Urinary bladder (tissue), 4 donors: ENCODE data around the gene FOXP1. TPM values are rescaled to one million over a fixed set of nuclear protein-coding genes. Genes with fewer than 3 reads are reported as not detected.

ENCODE experiments used
- DNase-seq: peaks from one replicate; pipeline ENCODE4 v3.0.0-alpha.2; 2015; ENCODE audit errors: extremely low spot score
- H3K27ac ChIP-seq: one replicate; pipeline ENCODE4 v1.5.1; 2013; ENCODE audit warnings: low read depth, mild to moderate bottlenecking, moderate library complexity
- H3K36me3 ChIP-seq: one replicate; pipeline ENCODE4 v1.6.1; 2013; ENCODE audit warnings: mild to moderate bottlenecking, moderate library complexity; ENCODE audit not compliant: insufficient read depth
- H3K4me1 ChIP-seq: one replicate; pipeline ENCODE4 v1.6.1; 2013; ENCODE audit warnings: mild to moderate bottlenecking, moderate library complexity; ENCODE audit not compliant: insufficient read depth
- H3K4me3 ChIP-seq: one replicate; pipeline ENCODE4 v1.5.1; 2013; ENCODE audit warnings: low read depth, low read length
- WGBS: extraction: QIAGEN DNeasy Blood & Tissue Kit; methylation state at CpG from one replicate; pipeline ENCODE4 v1.1.7; 2013; 5-methylcytosine and 5-hydroxymethylcytosine counted together
- polyA plus RNA-seq: library from polyadenylated mRNA; stranded (reverse); fragments of 200-250 nt; gene quantifications from one replicate; pipeline ENCODE4 v1.2.3, GENCODE V29; 2013
- total RNA-seq: library from RNA; depleted of rRNA; stranded (reverse); fragments of >200 nt; gene quantifications from one replicate; pipeline ENCODE4 v1.2.3, GENCODE V29; 2014
- donor health status: healthy with polysubstance abuse.
- donor health status: healthy.

FOXP1 gene
- total and polyA plus RNA-seq, 2 donors = 27.4 to 176 TPM

DNA sequence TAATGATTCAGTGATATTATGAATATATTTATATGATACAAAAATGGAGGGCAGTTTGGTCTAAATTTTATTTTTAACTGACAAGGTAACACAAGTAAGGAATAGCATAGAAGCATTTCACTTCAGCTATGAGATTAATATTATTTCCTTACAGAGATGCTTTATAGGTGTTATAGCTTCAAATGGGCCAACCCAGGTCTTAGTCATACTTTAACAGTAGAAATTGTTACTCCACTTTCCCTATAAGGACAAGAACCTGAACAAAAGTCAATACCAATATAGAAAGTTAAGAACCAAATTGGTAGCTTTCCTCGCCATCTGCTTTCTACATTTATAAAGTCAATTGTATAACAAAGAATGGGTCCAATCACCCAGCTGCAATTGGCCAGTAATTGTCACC is 570.6 kb downstream of the FOXP1 start:
- Histone ChIP-seq H3K4me3 (no peak overlapping the region), H3K27ac (no peak overlapping the region), H3K4me1 (no peaks in the 10 kb centered on the region), H3K36me3 (peaks cover 2% of the 10 kb centered on the region)
- no peak for DNase-seq
- WGBS = 97% methylated on average over 1 of the region's 1 CpG

DNA sequence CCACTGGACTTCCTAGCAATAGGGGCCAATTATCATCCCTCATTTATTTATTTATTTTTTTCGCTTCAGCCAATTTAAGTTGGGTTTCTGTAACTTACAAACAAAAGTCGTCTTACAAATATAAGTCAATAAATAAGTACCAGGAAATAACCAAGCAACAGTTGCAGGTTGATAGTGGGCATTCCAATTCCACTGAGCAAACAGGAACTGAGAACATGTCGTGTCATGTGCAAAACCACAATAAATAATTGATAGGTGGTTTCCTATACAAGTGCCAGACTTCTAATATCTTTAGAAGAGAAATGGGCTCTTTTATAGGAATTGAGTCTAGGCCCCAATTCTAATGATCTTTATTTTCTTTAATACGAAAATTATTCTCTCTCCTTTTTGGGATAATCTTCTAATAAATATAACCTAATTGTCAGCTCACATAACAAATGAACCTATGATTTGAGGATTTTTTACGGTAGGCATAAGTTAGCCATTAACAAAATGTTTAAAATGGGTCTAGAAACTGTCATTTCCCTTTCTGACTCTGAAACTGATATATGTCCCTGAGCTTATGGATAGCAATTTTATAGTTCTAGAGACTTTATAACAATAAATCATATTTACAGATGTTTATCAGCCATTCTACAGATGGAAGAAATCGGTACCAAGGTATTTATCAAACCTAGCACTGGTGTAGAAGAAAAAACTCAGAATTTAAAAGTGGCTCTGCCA is 571.8 kb downstream of the FOXP1 start:
- no peak overlapping the region for H3K27ac ChIP-seq
- no peaks in the 10 kb centered on the region for H3K4me1 ChIP-seq

DNA sequence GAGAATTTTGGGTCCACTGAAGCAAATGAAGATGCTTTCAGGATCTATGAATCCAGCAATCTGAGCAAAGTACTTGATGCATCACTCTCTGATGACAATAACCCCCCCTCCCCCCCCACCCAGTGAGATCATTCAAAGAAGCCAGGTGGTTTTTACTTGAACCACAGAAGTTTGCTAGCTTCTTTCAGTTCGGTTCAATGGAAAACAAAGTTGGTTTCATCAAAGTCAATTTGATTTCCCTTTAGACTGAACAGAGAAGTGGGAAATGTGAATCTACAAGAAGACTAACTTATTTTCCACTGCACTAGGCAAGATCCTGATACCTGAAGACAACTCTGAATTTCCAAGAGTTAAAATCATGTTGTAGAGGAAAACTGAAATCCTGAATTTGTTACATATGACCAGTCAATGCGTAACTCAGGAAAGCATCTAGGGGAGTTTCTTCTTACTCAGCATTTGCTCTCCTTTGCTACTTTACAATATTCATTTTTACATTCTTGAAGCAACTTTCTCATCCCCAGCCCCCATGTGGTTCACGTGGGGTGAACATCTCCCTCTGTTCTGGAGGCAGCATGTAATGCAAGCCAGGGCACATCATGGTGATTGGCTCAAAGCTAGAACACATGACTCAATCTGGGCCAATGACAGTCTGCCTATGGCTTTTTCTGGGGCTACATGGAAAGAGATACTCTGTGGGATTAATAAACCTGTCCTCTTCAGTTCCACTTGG is 572.6 kb downstream of the FOXP1 start:
- 74% methylated on average over 3 of the region's 3 CpGs for WGBS
- H3K4me3 ChIP-seq = no peak overlapping the region
- H3K36me3 ChIP-seq = peaks cover 2% of the 10 kb centered on the region
- no peak for DNase-seq
- no peaks in the 10 kb centered on the region for H3K4me1 ChIP-seq
- no peak overlapping the region for H3K27ac ChIP-seq

More for the DNA sequence above, 571.8 kb downstream of the FOXP1 start:
- H3K36me3 ChIP-seq = peaks cover 2% of the 10 kb centered on the region
- WGBS = 77% methylated on average over 6 of the region's 6 CpGs
- no peak overlapping the region for H3K4me3 ChIP-seq
- DNase-seq = no peak

DNA sequence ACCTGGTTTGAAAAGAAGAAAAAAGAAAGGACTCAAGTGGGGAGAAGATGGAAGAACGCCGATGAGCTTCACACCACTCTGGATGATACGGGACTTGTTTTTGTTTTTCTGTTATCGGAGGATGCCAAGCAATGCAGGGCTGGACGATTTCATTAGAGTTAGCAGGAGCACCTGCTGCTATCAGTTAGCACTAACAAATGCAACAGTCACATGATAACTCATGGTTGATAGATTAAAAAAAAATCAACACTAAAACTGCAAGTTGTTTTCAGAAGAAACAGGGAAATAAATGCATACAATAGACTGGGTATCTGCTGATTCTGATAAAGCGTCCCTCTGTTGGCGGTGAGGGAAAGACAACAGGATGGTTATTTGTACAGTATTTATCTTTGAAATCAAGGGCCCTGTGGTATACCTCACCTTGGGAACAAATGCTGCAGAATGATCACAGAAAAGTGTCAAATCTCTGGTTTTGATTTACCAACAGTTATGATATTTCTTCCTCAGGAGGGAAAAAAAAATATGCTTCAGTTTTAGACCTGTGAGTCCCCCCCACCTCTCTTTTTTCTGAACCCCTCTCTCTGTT is 575.1 kb downstream of the FOXP1 start:
- no peak overlapping the region for H3K4me3 ChIP-seq
- WGBS = 75% methylated on average over 7 of the region's 7 CpGs
- no peaks in the 10 kb centered on the region for H3K4me1 ChIP-seq
- H3K27ac ChIP-seq = no peak overlapping the region
- no peak for DNase-seq
- H3K36me3 ChIP-seq = peaks cover 2% of the 10 kb centered on the region

DNA sequence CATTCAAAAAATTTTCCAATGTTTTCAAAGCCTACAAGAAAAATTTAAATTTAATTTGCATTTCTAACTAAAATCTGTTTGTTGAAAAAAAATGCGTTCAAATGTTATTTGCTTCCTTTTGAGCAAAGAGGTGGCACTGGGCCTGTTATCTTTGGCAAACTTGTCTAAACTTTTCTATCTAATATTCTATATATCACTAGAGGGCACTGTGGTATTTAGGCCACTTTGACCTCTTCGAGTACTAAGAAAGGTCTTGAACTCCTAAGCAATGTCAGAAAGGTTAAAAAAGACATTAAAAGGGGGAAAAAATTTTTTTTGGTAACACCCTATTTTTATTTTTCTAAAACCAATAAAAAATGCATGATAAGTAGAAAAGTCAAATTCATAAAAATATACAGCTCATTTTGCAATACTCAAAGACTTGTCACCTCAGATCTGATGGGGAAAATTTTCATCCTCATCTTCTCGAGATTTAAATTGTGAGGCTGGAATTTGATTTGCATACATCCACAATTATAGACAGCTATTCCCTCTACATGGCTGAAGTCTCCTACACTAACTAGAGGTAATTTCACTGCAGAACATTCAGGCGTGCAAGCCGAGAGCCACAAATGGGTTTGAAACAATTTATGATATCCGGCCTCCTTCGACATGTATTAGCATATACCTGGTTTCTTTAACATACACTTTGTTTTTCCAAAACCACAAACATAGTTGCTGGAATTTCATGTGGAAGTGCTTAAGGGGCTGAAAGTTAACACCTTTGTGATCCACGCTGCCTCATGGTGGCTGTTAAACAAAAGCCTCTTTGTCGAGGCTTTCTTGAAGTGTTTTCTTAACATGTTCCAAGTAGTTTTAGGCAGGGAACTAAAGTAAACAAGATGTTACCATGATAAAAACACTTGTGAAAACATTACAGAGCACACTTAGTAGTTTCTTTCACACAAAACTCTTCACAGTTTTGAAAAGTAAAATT is 576.4 kb downstream of the FOXP1 start:
- H3K4me3 ChIP-seq = no peak overlapping the region
- WGBS = 55% methylated on average over 9 of the region's 9 CpGs
- H3K27ac ChIP-seq = no peak overlapping the region
- H3K4me1 ChIP-seq = no peaks in the 10 kb centered on the region
- H3K36me3 ChIP-seq = no peaks in the 10 kb centered on the region
- no peak for DNase-seq

DNA sequence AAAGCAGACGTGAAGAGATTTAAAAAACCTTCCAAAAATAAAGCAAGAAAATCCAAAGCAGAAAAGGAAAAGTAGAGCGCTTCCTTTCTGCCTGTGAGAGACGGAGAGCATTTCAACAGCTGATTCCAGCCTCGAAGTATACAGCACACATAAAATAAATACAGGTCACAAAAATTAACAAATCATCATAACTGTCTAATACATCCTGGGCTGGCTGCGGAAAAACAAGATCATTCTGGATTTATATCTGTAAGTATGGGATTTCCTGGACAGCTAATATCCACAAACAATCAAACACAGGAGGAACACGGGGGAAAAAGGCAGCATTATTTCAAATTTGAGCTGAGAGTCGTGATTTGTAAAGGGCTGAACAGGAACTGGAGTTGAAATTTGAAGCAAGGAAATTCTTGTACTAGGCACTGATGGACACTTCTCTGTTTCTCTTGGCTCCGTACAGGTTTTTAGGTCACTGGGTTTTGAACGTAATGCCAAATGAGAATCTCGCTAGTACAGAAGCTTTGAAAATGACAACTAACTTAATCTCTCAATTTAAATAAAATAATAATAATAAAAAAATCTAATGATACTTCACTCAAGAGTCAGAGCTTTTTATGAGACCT is 577.7 kb downstream of the FOXP1 start:
- no peaks in the 10 kb centered on the region for H3K4me1 ChIP-seq
- no peak overlapping the region for H3K4me3 ChIP-seq
- no peak overlapping the region for H3K27ac ChIP-seq
- 23% methylated on average over 10 of the region's 10 CpGs for WGBS
- DNase-seq = no peak
- H3K36me3 ChIP-seq = no peaks in the 10 kb centered on the region

DNA sequence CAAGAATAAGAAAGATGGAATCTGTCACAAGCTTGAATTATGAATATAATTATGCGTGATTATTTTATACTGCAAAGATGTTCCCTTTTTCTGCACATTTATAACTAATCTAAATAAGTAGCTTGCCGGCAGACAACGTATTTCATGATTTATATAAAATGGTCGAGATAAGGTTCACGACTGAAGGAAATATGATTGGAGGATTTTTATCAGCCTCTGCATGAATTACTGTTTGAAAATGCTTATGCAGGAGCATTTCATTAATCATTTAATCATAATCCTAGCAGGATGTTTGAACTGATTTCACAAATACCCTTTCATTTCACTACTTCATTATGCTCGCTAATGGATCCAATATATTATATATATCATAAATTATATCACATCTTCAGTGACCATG is 580.0 kb downstream of the FOXP1 start:
- Histone ChIP-seq H3K36me3 (no peaks in the 10 kb centered on the region), H3K4me3 (no peak overlapping the region), H3K4me1 (no peaks in the 10 kb centered on the region), H3K27ac (no peak overlapping the region)
- WGBS = 56% methylated on average over 6 of the region's 6 CpGs
- DNase-seq = no peak

DNA sequence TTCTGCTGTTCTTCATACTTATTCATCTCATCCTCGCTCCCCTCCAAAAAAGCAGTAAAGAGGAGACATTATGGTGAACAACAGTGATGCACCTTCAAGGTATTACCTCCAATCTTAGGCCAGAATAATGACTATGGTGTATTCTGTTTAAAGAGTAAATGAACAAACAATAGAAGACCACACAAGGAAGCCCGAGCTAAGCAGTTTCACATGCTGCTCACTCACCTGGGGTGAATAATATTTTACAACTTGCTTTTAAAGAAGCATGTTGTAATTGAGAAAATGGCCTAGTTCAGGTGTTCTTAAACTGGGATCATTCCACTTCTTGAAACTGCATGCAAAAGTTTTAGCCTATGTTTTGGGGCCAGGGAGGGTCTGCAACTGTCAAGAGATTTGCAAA is 581.2 kb downstream of the FOXP1 start:
- DNase-seq = no peak
- no peak overlapping the region for H3K4me3 ChIP-seq
- no peak overlapping the region for H3K27ac ChIP-seq
- H3K4me1 ChIP-seq = no peaks in the 10 kb centered on the region
- WGBS = 98% methylated on average over 2 of the region's 2 CpGs
- H3K36me3 ChIP-seq = no peaks in the 10 kb centered on the region

DNA sequence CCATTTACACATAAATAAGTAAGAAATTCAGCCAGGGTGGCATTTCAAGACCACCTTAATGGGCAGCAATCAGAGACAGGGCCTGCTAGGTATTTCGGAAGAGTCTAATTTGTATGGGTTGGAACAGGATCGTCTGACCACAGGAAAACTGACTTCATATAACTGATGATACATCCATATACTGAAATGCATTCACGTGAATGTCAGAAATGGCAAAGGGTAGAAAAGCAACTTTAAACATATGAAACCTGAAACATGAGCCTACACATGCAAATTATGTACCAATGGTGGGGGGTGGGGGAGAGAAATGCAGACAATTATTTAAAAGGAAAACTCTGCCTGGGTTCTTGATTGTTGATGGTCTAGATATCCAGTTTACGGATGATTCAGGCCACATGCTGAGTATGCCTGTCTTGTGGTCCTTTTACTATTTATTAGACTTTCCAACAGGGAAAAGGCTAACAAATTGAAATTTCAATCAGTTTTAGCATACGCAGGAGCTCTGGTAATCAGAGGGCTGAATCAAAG is 582.2 kb downstream of the FOXP1 start:
- no peak overlapping the region for H3K27ac ChIP-seq
- 87% methylated on average over 5 of the region's 5 CpGs for WGBS
- no peaks in the 10 kb centered on the region for H3K4me1 ChIP-seq
- DNase-seq = no peak
- H3K4me3 ChIP-seq = no peak overlapping the region
- no peaks in the 10 kb centered on the region for H3K36me3 ChIP-seq

DNA sequence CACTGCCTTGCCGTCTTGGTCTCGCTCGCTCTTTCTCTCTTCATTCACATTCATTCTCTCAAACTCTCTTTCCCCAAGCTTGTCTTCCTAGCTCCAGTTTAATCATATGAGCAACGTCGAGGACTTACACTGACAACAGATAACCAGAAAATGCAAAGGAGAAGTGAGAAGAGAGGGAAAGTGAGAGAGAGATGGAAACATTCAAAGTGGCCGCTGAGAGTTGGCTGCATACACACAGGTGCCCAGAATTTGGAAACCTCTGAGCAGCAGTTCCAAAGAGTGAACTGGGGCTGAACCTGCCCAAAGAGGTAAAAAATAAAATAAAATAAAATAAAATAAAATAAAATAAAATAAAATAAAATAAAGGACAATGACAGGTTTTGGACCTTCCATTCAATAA is 583.0 kb downstream of the FOXP1 start:
- DNase-seq = no peak
- Histone ChIP-seq H3K4me1 (no peaks in the 10 kb centered on the region), H3K27ac (no peak overlapping the region), H3K36me3 (no peaks in the 10 kb centered on the region), H3K4me3 (no peak overlapping the region)
- 86% methylated on average over 6 of the region's 6 CpGs for WGBS

DNA sequence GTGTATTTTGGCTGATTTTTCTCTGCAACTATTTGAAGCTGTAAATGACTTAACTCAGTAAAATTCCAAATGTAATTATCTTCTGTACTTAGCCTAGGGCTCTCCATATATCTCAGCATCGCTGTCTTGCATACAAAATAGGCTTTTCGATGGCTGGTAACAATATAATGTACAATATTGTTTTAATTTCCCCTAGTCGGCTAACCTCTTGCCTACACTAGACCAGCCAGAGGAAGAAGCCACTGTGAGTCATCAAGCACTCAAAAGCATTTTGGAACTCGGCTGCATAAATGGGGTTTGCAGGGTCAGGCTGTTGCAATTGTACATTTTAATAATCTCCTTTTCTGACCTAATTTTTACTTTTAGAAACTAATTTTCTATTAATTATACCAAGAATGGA is 583.8 kb downstream of the FOXP1 start:
- Histone ChIP-seq H3K4me3 (no peak overlapping the region), H3K27ac (no peak overlapping the region), H3K36me3 (no peaks in the 10 kb centered on the region), H3K4me1 (no peaks in the 10 kb centered on the region)
- no peak for DNase-seq
- WGBS = 45% methylated on average over 4 of the region's 4 CpGs

DNA sequence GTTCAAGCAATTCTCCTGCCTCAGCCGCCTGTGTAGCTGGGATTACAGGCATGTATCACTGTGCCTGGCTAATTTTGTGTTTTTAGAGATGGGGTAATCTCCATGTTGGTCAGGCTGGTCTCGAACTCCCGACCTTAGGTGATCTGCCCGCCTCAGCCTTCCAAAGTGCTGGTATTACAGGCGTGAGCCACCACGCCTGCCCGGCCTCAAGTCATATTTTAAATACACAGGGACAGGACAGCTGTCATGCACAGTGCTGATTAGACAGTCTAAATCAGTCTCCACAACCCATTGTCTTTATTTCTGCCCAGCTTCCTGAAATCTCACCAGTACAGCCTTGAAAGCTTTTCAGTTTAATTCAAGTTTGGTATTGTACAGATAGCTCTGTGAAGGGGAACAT is 587.4 kb downstream of the FOXP1 start:
- no peak overlapping the region for H3K27ac ChIP-seq
- no peaks in the 10 kb centered on the region for H3K4me1 ChIP-seq
- H3K4me3 ChIP-seq = no peak overlapping the region
- 97% methylated on average over 7 of the region's 7 CpGs for WGBS
- no peaks in the 10 kb centered on the region for H3K36me3 ChIP-seq
- DNase-seq = no peak

DNA sequence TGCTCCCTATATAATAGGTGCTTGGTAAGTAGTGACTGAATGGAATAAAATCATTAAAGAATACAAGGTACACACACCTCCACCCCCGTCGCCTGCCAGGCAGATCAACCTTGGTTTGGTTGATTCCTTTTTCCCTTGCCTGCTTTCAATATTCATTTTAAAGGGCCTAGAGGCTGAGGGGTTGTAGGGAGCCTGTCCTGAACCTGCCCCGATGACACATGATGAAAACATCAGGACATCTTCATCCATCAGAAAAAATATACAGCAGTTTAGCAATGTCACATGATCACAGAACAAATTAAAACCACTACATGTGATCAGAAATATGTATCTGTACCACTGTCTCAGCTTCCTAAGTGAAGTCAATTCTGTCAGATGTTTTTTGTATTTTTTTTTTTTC is 588.9 kb downstream of the FOXP1 start:
- Histone ChIP-seq H3K36me3 (no peaks in the 10 kb centered on the region), H3K4me3 (no peak overlapping the region), H3K4me1 (no peaks in the 10 kb centered on the region), H3K27ac (no peak overlapping the region)
- DNase-seq = no peak
- WGBS = 97% methylated on average over 3 of the region's 3 CpGs
